Prostate gland (tissue), 2 donors: ENCODE results near the gene SZRD1. TPM values are rescaled to one million over a fixed set of nuclear protein-coding genes. Genes with fewer than 3 reads are reported as not detected.

Experiments used
- DNase-seq: peaks from one replicate; pipeline ENCODE4 v3.0.0-alpha.2; 2019; ENCODE audit warnings: low spot score
- H3K27ac ChIP-seq, 2 donors: fragments of 200-600 bp; sonication (generic); 2 replicates each; pipeline ENCODE4 v1.5.1; 2017 to 2019
- H3K27me3 ChIP-seq: fragments of 200-600 bp; sonication (generic); replicated peaks from 2 replicates; pipeline ENCODE4 v1.5.1; 2019; ENCODE audit not compliant: insufficient read depth
- H3K36me3 ChIP-seq, 2 donors: fragments of 200-600 bp; sonication (generic); 1 replicate in 1 of 2; 2 replicates in 1 of 2; pipeline versions ENCODE4 v1.5.1 to v1.8.1; 2017 to 2019
- H3K4me1 ChIP-seq: fragments of 200-600 bp; sonication (generic); replicated peaks from 2 replicates; pipeline ENCODE4 v1.5.1; 2019
- H3K4me3 ChIP-seq, 2 donors: fragments of 200-600 bp; sonication (generic); 2 replicates each; pipeline ENCODE4 v1.5.1; 2017 to 2019
- H3K9me3 ChIP-seq: fragments of 200-600 bp; sonication (generic); 2 replicates; pipeline ENCODE4 v1.5.1; 2017
- CTCF ChIP-seq, 4 experiments: fragments of 200-600 bp in 2 of 4; fragments of 450-650 bp in 2 of 4; sonication (generic) in 2 of 4; IDR thresholded peaks; 1 replicate in 3 of 4; 2 replicates in 1 of 4; pipeline ENCODE4 v1.5.1; 2016 to 2019; ENCODE audit warnings: antibody characterized with exemption in 4 of 4, mild to moderate bottlenecking in 2 of 4, moderate library complexity in 2 of 4
- POLR2A ChIP-seq: fragments of 450-650 bp; IDR thresholded peaks from one replicate; pipeline ENCODE4 v1.6.1; 2016; ENCODE audit warnings: antibody characterized with exemption, mild to moderate bottlenecking
- POLR2AphosphoS5 ChIP-seq: sonication (generic); formaldehyde crosslinking; IDR thresholded peaks from one replicate; pipeline ENCODE4 v1.6.1; 2017; ENCODE audit warnings: antibody characterized with exemption
- WGBS: methylation state at CpG from one replicate; pipeline ENCODE4 v1.1.5; 2018; 5-methylcytosine and 5-hydroxymethylcytosine counted together
- intact Hi-C: fragments of 100-400 bp; cut with DNase I; formaldehyde crosslinking; loops from one replicate; pipeline ENCODE4 v1.14.2; 2022
- total RNA-seq, 2 donors: library from RNA; depleted of rRNA; stranded (reverse); fragments of >200 nt; gene quantifications; one replicate each; pipeline ENCODE4 v1.1.0, GENCODE V29; 2016

The SZRD1 gene
- total RNA-seq, 2 donors from 2014 or later: 64.8 to 78.6 TPM

- Histone ChIP-seq H3K36me3 (no peaks in the 10 kb centered on the region), H3K4me3 (peak overlapping the region; percentile 69), H3K27ac (peak overlapping the region; percentile 97 to 98), H3K4me1 (peaks cover 6% of the 10 kb centered on the region), H3K27me3 (no peaks in the 10 kb centered on the region), H3K9me3 (no peaks in the 10 kb centered on the region)
- WGBS: under 1% methylated on average over 46 of the region's 47 CpGs
- TF ChIP-seq POLR2AphosphoS5 (peak; percentile 9), CTCF (IDR thresholded peaks at IDR 0.05) (peak in 1 of 4 experiments; percentile 21), POLR2A (peak; percentile 79)
- DNase-seq: peak; percentile 81
- intact Hi-C loops: loop anchor here (5.0 kb wide), 1 partner anchor 290 kb away; no protein-coding TSS in a partner anchor
Observed at GRCh38 chr1:16367258-16367967, 371 bp downstream of the SZRD1 start.

- intact Hi-C loops: loop anchor here (5.0 kb wide), 1 partner anchor 291 kb away; no protein-coding TSS in a partner anchor
- peaks cover 6% of the 10 kb centered on the region for H3K4me1 ChIP-seq
- DNase-seq: no peak
Observed at GRCh38 chr1:16367968-16368890, 1.2 kb downstream of the SZRD1 start.

GRCh38 chr1:16369821-16370220 lies 2.8 kb downstream of the SZRD1 start:
- Histone ChIP-seq H3K4me1 (peaks cover 6% of the 10 kb centered on the region), H3K9me3 (no peaks in the 10 kb centered on the region), H3K36me3 (no peaks in the 10 kb centered on the region), H3K27ac (no peak overlapping the region), H3K4me3 (no peak overlapping the region), H3K27me3 (no peaks in the 10 kb centered on the region)
- TF ChIP-seq CTCF (IDR thresholded peaks at IDR 0.05) (no peak), POLR2A (no peak), POLR2AphosphoS5 (no peak)
- intact Hi-C loops: loop anchor here (5.0 kb wide), 1 partner anchor 293 kb away; no protein-coding TSS in a partner anchor
- no peak for DNase-seq
- WGBS: 62% methylated on average over 4 of the region's 4 CpGs

More at GRCh38 chr1:16367968-16368890, 1.2 kb downstream of the SZRD1 start:
- peak overlapping the region; percentile 97 to 98 for H3K27ac ChIP-seq
- WGBS: 1% methylated on average over 24 of the region's 24 CpGs
- peak overlapping the region; percentile 69 for H3K4me3 ChIP-seq
- H3K36me3 ChIP-seq: no peaks in the 10 kb centered on the region
- no peaks in the 10 kb centered on the region for H3K27me3 ChIP-seq
- H3K9me3 ChIP-seq: no peaks in the 10 kb centered on the region
- TF ChIP-seq POLR2AphosphoS5 (no peak), CTCF (IDR thresholded peaks at IDR 0.05) (no peak), POLR2A (no peak)

GRCh38 chr1:16371725-16372124 lies 4.7 kb downstream of the SZRD1 start:
- DNase-seq: no peak
- 86% methylated on average over 5 of the region's 5 CpGs for WGBS
- H3K36me3 ChIP-seq: no peaks in the 10 kb centered on the region
- intact Hi-C loops: no loop called here
- H3K27ac ChIP-seq: no peak overlapping the region
- H3K27me3 ChIP-seq: no peaks in the 10 kb centered on the region
- H3K4me1 ChIP-seq: peaks cover 6% of the 10 kb centered on the region
- TF ChIP-seq POLR2AphosphoS5: no peak
- no peak for TF ChIP-seq CTCF (IDR thresholded peaks at IDR 0.05)
- TF ChIP-seq POLR2A: no peak
- H3K9me3 ChIP-seq: no peaks in the 10 kb centered on the region
- no peak overlapping the region for H3K4me3 ChIP-seq
